SIG-M5 treated with dmso at 0.1 percent for 504 hours (cell line): Measurements from ENCODE around the gene ARHGEF17.

Experiments used
- DNase-seq: peaks from one replicate; lab custom pipeline; 2025; ENCODE audit not compliant: unreplicated experiment; lab: John Stamatoyannopoulos, UW

The ARHGEF17 gene

DNA sequence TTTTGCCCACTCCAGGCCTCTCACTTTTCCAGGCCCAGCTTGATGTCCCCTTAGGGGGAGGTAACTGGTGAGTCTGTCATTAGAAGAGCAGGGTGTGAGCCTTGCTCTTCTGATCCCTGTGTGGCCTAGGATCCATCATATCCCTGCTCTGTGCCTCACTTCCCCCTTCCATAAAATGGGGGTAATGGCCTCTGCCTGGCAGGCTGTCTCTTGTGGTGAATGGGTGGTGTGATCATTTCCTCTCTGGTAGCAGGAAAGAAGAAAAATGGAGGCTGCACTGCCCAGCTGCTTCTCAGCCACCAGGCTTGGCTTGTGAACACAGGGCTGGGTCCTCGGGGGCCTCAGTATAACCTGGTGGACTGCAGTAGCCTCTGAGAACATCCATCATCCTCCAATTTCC, 5.6 kb downstream of the ARHGEF17 start:
- DNase-seq = peak; percentile 46

DNA sequence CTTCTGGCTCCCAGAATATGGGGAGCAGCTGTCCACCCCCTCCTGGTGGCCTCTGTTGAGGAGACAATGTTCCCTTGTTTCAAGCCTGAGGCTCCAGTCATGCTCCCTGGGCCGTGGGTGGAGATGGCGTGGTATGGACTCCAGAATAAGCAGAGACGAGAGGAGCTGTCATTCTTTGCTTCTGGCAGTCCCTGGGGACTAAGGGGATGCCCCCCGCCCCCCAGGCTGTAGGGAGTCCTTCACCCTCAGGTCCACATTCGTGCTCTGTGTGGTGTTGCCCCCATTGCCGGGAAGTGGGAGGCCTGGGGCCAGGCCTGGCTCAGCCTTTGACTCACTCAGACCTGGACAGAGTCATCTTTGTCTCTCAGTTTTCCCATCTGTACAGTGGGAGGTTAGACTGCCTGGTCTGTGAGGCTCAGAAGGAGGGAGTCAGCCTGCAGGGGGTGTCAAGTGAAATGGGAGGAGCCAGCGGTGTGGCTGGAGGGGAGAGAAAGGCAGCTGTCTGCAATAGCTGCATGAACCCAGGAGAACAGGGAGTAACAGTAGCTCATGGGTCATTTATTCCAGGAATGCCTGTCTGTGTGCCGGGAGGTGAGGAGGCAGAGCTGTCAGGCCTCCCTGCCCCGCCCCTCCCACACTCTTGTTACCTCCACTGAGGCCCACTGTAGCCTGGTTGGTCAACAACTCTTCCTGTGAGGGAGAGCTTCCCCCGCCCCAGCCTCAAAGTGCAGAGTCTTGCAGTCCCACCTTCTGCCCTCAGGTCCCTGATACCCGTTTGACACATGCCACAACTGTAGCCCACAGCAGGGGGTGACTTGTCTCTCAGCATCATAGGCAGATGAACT, 6.3 kb downstream of the ARHGEF17 start:
- DNase-seq = no peak

GRCh38 chr11:73315293-73316020, 7.4 kb downstream of the ARHGEF17 start:
- no peak for DNase-seq

GRCh38 chr11:73316422-73316821, 8.3 kb downstream of the ARHGEF17 start:
- no peak for DNase-seq

DNA sequence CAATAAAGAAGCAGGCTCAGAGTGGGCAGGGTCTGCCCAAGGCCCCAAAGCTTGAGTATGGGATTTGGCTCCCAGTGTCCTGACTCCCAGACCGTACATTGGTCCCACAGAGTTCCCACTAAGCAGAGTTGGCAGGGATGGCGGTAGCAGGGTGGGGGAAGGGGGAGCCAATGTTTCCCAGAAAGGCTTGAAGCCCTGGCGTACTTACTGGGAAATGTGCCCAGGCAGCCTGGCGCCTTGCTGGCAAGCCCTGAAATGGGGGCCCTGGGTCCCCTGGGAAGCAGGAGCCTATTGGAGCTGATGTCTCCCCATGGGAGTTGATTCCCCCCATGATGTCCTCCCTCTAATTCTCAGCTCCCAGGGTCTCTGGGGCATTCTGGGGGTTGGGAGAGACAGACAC, 9.3 kb downstream of the ARHGEF17 start:
- no peak for DNase-seq

DNA sequence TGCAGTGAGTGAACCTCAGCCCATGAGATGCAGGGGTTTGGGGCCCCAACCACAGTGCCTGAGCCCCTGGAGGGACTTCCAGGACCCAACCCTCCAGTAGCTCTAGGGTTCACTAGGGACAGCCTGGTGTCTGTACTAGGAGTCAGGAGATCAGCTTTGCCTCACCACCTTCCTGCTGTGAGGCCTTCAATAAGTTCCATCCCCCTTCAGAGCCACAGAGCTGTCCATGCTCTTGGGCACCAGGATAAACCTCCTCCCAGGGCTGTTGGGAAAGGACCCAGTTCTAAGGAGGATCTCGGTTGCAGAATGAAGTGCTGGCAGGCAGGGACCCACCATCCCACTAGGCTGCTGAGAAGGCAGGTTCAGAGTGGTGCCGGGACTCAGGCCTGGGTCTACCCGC, 9.7 kb downstream of the ARHGEF17 start:
- no peak for DNase-seq

DNA sequence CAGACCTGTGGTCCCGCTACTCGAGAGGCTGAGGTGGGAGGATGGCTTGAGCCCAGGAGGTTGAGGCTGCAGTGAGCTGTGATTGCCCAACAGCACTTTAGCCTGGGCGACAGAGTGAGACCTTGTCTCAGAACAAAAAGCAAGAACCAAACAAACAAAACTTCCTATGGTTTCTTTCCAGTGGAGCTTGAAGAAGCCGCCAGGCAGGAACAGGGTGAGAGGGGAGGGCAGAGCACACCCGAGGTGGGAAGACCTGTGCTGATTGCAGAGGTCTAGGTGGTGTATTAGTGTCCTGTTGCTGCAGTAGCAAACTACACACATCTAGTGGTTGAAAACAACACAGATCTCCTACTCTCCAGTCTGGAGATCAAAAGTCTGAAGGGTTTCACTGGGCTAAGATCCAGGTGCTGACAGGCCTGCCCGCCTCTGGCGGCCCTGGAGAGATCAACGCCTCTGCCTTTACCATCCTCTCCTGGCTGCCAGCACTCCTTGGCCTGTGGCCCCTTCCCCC, 10.5 kb downstream of the ARHGEF17 start:
- DNase-seq = no peak

GRCh38 chr11:73320763-73321603, 12.9 kb downstream of the ARHGEF17 start:
- no peak for DNase-seq

DNA sequence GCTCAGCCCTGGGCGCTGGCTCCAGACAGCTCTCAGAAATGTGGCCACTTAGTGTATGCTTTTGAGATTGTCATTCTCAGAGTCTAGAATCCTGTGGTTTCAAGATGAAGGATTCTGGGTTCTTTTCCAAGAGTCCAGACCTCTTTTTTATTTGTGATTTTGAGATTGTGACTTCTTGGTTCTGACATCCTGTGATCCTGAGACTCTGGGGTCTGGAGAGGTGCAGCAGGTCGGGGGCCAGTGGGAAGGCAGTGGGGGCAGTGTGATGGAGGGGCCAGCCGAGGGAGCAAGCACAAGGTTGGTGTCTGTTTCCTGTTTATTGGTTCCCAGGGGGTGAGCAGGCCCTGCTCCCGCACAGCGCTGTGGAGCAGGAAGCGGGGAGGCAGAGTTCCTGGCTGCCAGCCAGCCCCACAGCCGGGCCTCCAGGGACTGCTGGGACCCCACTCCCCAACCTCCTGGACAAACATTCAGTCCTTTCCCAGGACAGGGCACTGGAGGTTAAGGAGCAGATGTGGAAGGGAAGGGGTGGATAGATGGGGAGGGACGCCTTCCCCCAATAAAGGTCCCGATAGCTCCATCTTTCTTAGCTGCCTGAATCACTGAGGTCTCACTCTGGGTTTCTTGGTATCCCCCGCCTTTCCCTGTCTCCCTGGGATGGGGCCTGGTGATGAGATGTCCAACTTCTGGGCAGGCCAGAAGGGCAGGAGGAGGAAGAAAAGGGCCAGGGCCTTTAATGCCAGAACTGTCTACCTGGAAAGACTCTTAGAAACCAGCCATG, 13.7 kb downstream of the ARHGEF17 start:
- DNase-seq = no peak

- DNase-seq = no peak
Observed at GRCh38 chr11:73322382-73323306, 14.6 kb downstream of the ARHGEF17 start.

- DNase-seq = no peak
Observed at GRCh38 chr11:73323464-73323863, 15.4 kb downstream of the ARHGEF17 start.

- DNase-seq = no peak
Observed at GRCh38 chr11:73324116-73324515, 16.0 kb downstream of the ARHGEF17 start.

DNA sequence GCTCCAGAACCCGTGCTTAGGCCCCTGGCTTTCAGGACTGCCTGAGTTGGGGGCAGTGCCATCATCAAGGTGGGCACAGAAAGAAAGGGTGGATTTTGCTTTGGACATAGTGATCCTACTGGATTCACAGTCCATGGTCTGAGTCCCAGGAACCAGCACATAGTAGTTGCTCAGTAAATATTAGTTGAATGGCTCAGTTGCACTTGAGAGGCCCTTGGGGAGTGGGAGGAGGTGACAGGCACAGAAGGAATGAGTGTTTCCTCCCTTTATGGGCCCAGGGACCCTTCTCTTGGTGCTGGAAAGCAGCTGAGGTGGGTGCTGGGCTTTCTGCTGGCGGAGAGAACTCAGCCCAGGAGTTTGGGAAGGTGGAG, 16.6 kb downstream of the ARHGEF17 start:
- no peak for DNase-seq

GRCh38 chr11:73325036-73325981, 17.2 kb downstream of the ARHGEF17 start:
- DNase-seq = no peak

GRCh38 chr11:73326929-73327811, 19.1 kb downstream of the ARHGEF17 start:
- no peak for DNase-seq

- no peak for DNase-seq
Observed at GRCh38 chr11:73327812-73328364, 19.8 kb downstream of the ARHGEF17 start.

GRCh38 chr11:73330569-73331093, 22.6 kb downstream of the ARHGEF17 start:
- no peak for DNase-seq
